ENCODE measurements around the gene IPO5. TPM values are rescaled to one million over a fixed set of nuclear protein-coding genes. Genes with fewer than 3 reads are reported as not detected.

IPO5 gene
- 222 TPM for total RNA-seq

DNA sequence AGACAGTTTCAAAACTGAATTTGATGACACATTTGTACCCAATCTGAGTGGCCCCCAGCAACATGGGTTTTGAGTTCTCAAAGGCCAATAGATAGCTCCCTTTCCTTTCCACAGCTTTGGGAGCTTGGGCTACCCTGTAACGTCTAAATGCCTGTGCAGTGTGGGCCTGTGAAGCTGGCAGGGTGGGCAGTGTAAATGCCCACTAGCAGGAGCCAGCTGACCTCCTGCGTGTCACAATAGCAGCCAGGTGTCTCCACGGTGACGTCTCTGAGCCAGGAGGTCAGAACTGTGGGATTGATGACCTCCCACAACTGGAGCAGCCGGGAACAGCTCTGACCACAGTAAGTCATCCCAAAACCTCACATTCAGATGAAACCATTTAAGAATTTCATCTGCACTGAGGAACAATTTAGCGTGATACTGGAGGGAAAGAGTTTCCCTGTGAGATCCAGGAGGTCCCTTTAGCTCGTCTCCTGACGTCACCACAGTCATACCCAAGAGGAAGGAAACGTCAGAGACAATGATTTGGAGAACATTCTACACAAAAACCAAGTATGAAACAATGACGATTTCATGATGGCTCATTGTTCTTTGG is at the start of gene IPO5:
Gene IPO5 (plus strand): TSS at position 300 of the 595 bp plus-strand sequence. CDS start 23,022 bp downstream, outside the sequence.
- no peak for DNase-seq

DNA sequence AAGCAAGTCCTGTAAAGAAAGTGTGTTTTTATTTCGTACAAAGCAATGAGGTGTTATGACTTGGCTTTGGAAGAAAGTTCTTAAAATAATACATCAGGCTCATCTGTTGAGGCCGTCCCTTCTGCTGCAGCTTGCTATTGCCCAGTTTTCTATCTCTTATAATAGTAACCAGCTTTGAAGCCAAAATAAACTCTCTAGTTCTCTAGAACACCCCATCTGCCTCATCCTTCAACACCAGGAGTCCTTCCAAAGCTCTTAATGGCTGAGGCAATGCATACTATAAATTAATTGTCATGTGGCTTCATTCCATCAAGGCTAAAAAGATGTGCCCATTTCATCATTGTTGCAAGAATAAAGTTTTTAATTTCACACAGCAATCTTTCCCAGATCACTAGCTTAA is 49.4 kb upstream of the IPO5 start:
- peak; percentile 39 for DNase-seq

DNA sequence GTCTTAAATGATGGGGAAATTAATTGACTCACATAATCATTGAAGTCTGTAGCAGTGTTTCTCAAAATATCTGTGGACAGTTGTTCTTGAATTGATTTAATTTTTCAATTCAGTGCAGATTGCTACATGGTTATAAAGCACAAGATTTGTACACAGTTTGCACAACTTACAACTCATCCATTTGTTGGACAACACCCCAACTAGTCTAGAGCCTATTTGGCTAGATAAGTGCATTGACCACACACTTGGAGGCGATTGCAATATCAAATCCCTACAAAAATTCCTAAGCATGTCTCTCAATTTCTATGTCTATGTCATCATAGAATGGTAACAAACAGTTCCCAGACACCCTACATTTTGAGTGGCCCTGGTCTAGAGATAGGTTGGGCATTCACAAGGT is 48.0 kb upstream of the IPO5 start:
- DNase-seq: no peak

- no peak for DNase-seq
These were observed 42.0 kb upstream of the IPO5 start for GRCh38 chr13:97911311-97912138.

DNA sequence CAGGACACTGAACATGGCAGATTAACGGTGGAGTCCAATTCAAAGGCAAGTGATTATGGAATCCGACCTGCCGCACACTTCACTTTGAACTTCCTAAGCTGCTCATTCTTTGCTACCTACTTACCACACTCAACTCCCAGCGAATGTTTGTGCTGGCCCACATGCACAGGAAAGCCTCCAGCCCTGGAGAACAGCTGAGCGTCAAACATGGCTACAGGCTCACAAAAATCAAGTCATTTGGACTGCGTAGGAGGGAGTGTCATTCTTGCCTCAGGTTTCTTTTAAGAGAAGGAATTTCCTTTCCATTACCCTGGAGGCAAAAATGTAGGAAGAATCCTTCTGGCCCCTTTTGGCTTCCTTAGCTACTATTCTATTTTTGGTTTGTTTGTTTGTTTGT is 41.3 kb upstream of the IPO5 start:
- no peak for DNase-seq

- DNase-seq: no peak
These were observed 40.3 kb upstream of the IPO5 start for GRCh38 chr13:97913206-97913605.

DNA sequence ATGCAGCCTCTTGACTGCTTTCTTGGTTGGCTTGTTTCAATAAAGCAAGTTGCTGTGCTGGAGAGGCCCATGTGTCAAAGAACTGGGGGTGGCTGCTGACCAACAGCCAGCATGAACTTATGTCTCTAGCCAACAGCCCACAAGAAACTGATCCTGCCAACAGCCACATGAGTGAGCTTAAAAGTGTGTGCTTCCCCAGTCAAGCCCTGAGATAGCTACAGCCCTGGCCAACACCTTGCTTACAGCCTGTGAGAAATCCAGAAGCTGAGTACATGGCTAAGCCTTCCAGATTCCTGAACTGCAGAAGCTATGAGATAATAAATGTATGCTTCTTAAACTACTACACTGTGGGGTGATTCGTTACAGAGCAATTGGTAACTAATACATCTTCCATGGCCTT is 38.9 kb upstream of the IPO5 start:
- no peak for DNase-seq

DNA sequence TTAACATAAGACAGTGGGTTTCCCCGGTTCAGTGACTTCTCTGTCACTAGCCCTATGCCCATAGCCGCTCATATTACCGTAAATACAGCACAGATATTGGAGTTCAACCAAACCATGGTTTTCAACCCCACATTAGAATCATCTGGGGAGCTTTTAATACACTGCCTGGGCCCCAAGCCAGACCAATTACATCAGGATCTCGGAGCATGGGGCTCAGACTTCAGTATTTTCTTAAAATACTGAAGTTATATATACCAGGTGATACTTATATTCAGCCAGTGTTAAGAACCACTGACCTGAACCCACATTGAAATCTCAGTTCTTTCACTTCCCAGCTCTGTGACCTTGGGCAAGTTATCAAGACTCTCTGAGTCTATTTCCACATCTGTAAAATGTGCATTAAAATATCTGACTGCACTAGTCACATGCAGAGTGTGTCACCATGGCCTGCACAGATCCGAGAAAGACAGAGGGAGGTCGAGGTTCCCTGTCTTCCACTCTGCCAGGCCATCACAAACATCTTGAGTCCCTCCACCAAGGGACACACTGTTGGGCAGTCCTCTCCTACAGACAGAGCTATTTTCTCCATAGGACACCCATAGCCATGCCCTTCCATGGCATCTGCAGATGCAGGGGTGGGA is 32.2 kb upstream of the IPO5 start:
- DNase-seq: peak; percentile 40

DNA sequence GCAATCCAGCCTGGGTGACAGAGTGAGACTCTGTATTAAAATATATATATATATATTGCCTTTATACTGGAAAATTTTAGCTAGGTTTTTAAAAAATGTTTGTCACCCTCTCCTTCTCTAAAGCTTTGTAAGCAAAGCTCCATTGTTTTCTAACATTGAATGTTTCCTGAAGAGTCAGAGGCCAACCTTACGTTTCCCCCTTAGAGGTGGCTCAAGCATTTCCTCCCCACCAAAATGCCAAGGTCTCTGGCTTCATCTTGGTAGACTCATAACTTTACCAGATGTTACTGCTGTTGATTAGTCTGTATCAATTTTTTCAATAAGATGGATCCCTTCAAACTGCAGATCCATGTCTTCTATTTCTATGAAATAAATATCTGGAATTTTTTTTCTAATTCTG is 25.2 kb upstream of the IPO5 start:
- no peak for DNase-seq

GRCh38 chr13:97932036-97932435 is 21.4 kb upstream of the IPO5 start:
- no peak for DNase-seq

DNA sequence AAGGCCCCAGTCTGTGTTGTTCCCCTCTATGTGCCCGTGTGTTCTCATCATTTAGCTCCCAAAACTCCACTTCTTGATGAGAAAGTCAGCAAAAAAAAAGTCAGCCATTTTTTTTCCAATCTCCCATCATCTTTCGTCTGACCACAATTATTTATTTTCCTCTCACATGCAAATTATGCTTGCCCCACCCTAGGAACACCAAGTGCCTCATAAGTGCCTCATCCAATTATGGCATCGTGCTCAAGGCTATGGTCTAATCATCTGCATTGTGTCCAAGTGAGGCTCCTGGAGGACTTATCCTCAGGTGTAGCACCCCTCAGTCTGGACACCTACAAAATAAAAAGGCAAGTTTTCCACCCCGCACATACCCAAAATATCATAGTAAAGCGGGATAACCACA is 20.8 kb upstream of the IPO5 start:
- DNase-seq: no peak

DNA sequence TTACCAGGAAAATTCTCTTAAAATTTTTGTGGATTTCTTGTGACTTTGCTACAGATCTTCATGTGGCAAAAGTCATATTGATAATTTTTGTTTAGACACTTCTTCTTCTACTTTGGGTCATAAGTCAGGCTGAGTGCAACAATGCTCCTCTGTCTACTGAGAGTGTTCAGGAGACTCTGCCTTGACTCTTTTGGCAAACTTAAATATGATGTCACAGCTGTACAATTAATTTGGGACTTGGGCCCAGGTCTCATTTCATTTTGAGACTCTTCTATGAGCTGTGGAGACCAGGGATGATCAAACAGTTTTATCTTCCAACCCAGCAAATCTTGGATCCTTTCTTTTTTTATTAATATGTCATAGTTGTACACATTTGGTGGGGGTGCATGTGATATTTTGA is 19.7 kb upstream of the IPO5 start:
- DNase-seq: peak; percentile 20

DNA sequence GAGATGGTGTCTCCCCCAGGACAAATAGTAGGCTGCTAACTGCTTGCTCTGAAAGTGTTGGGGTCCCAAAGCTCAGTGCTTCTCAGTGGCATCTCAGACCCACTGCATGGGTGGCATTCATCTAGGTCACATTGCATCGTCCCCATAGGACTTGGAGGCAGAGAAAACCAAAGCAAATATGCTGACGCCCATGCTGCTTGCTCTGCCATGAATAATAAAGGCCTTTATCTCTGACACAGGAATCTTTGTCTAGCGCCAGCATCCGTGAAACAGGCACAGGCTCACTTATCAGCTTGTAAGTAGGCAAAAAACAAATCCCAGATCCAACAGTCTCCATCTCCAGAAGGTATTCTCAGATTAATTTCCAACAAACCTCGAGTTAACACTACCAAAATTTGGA is 18.9 kb upstream of the IPO5 start:
- no peak for DNase-seq

DNA sequence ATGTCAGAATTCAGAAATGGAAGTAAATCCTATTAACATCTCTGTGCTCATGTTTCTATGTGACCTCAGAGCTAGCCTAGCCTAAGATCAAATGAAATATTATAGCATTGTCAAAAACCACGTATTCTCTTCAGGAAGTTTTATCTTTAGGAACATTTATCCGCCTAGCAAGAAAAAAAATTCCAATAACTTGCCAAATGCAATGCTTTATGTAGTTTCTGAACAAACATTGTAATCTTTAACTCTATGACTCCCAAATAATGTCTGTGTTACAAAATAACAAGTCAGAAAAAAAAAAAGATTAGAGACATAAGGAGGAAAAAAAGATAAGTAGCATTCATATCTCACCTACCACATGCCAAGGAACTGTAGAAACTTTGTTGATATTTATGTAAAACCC is 18.4 kb upstream of the IPO5 start:
- no peak for DNase-seq

- DNase-seq: no peak
These were observed 17.4 kb upstream of the IPO5 start for GRCh38 chr13:97936036-97936435.

DNA sequence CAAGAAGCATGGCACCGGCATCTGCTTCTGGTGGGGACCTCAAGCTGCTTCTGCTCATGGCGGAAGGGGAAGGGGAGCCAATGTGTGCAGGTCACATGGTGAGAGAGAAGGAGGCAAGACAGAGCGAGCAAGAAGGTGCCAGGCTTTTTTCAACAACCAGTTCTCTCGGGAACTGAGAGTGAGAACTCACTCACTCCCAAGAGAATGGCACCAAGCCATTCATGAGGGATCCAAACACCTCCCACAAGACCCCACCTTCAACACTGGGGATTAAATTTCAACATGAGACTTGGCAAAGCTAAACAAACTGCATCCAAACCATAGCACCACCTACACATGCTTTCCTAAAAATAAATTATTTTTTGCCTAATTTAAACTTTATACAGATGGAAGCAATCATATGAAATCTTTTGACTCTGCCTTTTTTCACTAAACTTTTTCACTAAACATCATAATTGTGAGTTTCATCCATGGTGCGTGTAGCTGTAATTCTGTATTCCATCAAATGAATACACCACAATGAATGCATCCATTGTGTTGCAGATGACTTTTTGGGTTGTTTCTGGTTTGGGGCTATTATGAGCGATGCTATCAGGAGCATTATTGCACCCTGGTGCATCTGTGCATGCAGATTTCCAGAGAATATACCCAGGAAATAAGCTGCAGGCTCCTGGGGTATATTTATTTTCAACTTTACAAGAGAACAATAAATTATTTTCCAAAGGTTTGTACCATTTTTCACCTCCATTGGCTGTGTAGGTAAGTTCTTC is 14.6 kb upstream of the IPO5 start:
- peak; percentile 25 for DNase-seq

GRCh38 chr13:97944396-97945029 is 9.0 kb upstream of the IPO5 start:
- DNase-seq: no peak

- no peak for DNase-seq
These were observed 8.1 kb upstream of the IPO5 start for GRCh38 chr13:97945342-97945741.

DNA sequence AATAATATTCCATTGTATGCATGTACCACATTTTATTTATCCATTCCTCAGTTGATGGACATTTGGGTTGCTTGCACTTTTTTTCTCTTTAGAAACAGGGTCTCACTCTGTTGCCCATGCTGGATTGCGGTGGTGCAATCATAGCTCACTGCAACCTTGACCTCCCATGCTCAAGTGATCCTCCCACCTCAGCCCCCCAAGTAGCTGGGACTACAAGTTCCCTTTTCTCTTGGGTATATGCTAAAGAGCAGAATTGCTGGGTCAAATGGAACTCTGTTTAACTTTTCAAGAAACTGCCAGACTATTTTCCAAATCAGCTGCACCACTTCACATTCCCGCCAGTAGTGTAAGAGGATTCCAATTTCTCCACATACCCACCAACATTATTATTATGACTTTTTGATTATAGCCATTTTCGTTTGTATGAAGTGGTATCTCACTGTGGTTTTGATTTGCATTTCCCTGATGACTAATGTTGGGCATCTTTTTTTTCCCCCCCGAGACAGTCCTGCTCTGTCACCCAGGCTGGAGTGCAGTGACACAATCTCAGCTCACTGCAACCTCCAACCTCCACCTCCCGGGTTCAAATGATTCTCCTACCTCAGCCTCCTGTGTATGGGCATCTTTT is 7.6 kb upstream of the IPO5 start:
- no peak for DNase-seq

GRCh38 chr13:97946951-97947588 is 6.4 kb upstream of the IPO5 start:
- DNase-seq: no peak

GRCh38 chr13:97948041-97948440 is 5.4 kb upstream of the IPO5 start:
- no peak for DNase-seq
